Measurements from ENCODE around the gene GRID1.

GRCh38 chr10:85565381-85565780 lies 801.2 kb downstream of the GRID1 start:
- no peak for TF ChIP-seq CTCF (IDR thresholded peaks at IDR 0.05)
- no peak for TF ChIP-seq ZFX (IDR thresholded peaks at IDR 0.05; ENCODE audit: borderline replicate concordance)

Data from 22Rv1 (cell line).